Kidney (tissue), 22 donors: ENCODE data around the gene MACROD2. TPM values are rescaled to one million over a fixed set of nuclear protein-coding genes. Genes with fewer than 3 reads are reported as not detected.

Source experiments
- DNase-seq, 5 donors: peaks; one replicate each; pipeline ENCODE4 v3.0.0-alpha.2; 2013 to 2020
- FAIRE-seq: peaks from 2 replicates; lab custom pipeline; 2012; peaks lifted over from hg19 to GRCh38; lab: Jason Lieb, UNC
- H3K27ac ChIP-seq, 2 donors: one replicate each; pipeline ENCODE4 v1.7.0; 2013; ENCODE audit warnings: low read depth in 2 of 2, low read length in 2 of 2, inconsistent platforms in 1 of 2
- H3K27me3 ChIP-seq: one replicate; pipeline ENCODE4 v1.7.1; 2013; ENCODE audit warnings: low read length, inconsistent platforms; ENCODE audit not compliant: control insufficient read depth, insufficient read depth
- H3K36me3 ChIP-seq, 3 donors: one replicate each; pipeline versions ENCODE4 v1.7.0 to v1.7.1; 2013; ENCODE audit warnings: low read length in 3 of 3, control low read depth in 1 of 3, inconsistent platforms in 1 of 3; ENCODE audit not compliant: insufficient read depth in 3 of 3, control insufficient read depth in 2 of 3
- H3K4me1 ChIP-seq, 3 donors: one replicate each; pipeline versions ENCODE4 v1.7.0 to v1.7.1; 2013; ENCODE audit warnings: low read length in 3 of 3, inconsistent platforms in 1 of 3, low read depth in 1 of 3; ENCODE audit not compliant: control insufficient read depth in 2 of 3, insufficient read depth in 2 of 3
- H3K4me3 ChIP-seq, 3 donors: one replicate each; pipeline versions ENCODE4 v1.7.0 to v1.8.1; 2013; ENCODE audit warnings: low read length in 3 of 3, control low read depth in 1 of 3, inconsistent platforms in 1 of 3
- H3K9ac ChIP-seq, 3 donors: one replicate each; pipeline versions ENCODE4 v1.7.0 to v1.7.1; 2013; ENCODE audit warnings: low read length in 3 of 3, control low read depth in 1 of 3, inconsistent platforms in 1 of 3
- H3K9me3 ChIP-seq, 3 donors: one replicate each; pipeline versions ENCODE4 v1.7.0 to v1.7.1; 2013; ENCODE audit warnings: low read length in 3 of 3, control low read depth in 1 of 3, inconsistent platforms in 1 of 3; ENCODE audit not compliant: control insufficient read depth in 2 of 3, insufficient read depth in 1 of 3
- intact Hi-C: fragments of 100-400 bp; cut with DNase I; formaldehyde crosslinking; loops from one replicate; pipeline ENCODE4 v1.11.1; 2022
- long read RNA-seq, 10 donors: library from polyadenylated mRNA in 1 of 10; unstranded in 1 of 10; transcript quantifications; one replicate each; pipeline ENCODE4 v2.0.0 and lab custom pipeline, GENCODE V29; 2021 to 2026
- polyA plus RNA-seq: library from polyadenylated mRNA; stranded (reverse); fragments of 350-450 nt; fragmentation: Illumina TruSeq; extraction: RNeasy Lipid Tissue Mini Kit (QIAGEN cat#74804); gene quantifications from one replicate; pipeline ENCODE4 v1.2.3, GENCODE V29; 2014; ENCODE audit warnings: low read depth, low replicate concordance; ENCODE audit not compliant: insufficient read depth
- total RNA-seq: library from RNA; stranded (reverse); fragmentation: NEBNext Ultra II Directional; extraction: Animal tissue kit (Norgen Biotek cat#: 25700); gene quantifications from one replicate; pipeline ENCODE4 v1.2.1, GENCODE V29; 2021
- TF ChIP-seq, protein P1 (sequence below): IDR thresholded peaks from 3 replicates; pipeline ENCODE4 v1.5.1; 2012; ENCODE audit warnings: mild to moderate bottlenecking, moderate library complexity, borderline replicate concordance; ENCODE audit not compliant: insufficient read depth; ENCODE audit errors: extremely low read depth
- donor health status: control.
- donor health status: control.
- donor health status: control.
- donor health status: control.
- donor health status: control.
- donor health status: DM: yes; HTN: yes; CAD: no.
- donor health status: Normal renal cell carcinoma (clear cell type).

MACROD2 gene
- total RNA-seq (10.0 TPM), polyA plus RNA-seq (3.0 TPM)
- long read RNA-seq, donor 1 = 0 reads
- long read RNA-seq, donor 2, full-length matches to known transcripts = 2 of 2 reads
- long read RNA-seq, donor 2, partial matches to known transcripts = 0 of 2 reads
- long read RNA-seq, donor 2, other reads (novel, unspliced or antisense) = 0 of 2 reads
- long read RNA-seq, donor 3, full-length matches to known transcripts = 1 of 51 reads
- long read RNA-seq, donor 3, partial matches to known transcripts = 18 of 51 reads
- long read RNA-seq, donor 3, other reads (novel, unspliced or antisense) = 32 of 51 reads
- long read RNA-seq, donor 4, full-length matches to known transcripts = 3 of 3 reads
- long read RNA-seq, donor 4, partial matches to known transcripts = 0 of 3 reads
- long read RNA-seq, donor 4, other reads (novel, unspliced or antisense) = 0 of 3 reads
- long read RNA-seq, donor 5 = 0 reads
- long read RNA-seq, donor 6, partial matches to known transcripts = 32 of 48 reads
- long read RNA-seq, donor 6, other reads (novel, unspliced or antisense) = 15 of 48 reads
- long read RNA-seq, donor 7, partial matches to known transcripts = 1 of 4 reads
- long read RNA-seq, donor 7, other reads (novel, unspliced or antisense) = 3 of 4 reads
- long read RNA-seq, donor 8, partial matches to known transcripts = 0 of 1 reads
- long read RNA-seq, donor 8, other reads (novel, unspliced or antisense) = 0 of 1 reads
- long read RNA-seq, donor 9, full-length matches to known transcripts = 2 of 21 reads
- long read RNA-seq, donor 9, partial matches to known transcripts = 5 of 21 reads
- long read RNA-seq, donor 9, other reads (novel, unspliced or antisense) = 14 of 21 reads
- long read RNA-seq, donor 10, full-length matches to known transcripts = 1 of 29 reads
- long read RNA-seq, donor 10, partial matches to known transcripts = 8 of 29 reads
- long read RNA-seq, donor 10, other reads (novel, unspliced or antisense) = 20 of 29 reads

- H3K36me3 ChIP-seq = no peaks in the 10 kb centered on the region
- H3K4me1 ChIP-seq = peaks cover 0 to 4% (median 0%) of the 10 kb centered on the region in 3 donors
- H3K4me3 ChIP-seq = peak within 1 kb of the TSS; percentile 58 to 91 (median 75)
- peak within 1 kb of the TSS in 2 of 3 donors; percentile 40 to 80 for H3K9ac ChIP-seq
- FAIRE-seq (no peak), DNase-seq (peak; percentile 96 to 98 (median 97))
- H3K9me3 ChIP-seq = peaks cover 0 to 12% (median 4%) of the 10 kb centered on the region in 3 donors
- peak within 1 kb of the TSS; percentile 29 to 67 for H3K27ac ChIP-seq
- TF ChIP-seq, protein P1, sequence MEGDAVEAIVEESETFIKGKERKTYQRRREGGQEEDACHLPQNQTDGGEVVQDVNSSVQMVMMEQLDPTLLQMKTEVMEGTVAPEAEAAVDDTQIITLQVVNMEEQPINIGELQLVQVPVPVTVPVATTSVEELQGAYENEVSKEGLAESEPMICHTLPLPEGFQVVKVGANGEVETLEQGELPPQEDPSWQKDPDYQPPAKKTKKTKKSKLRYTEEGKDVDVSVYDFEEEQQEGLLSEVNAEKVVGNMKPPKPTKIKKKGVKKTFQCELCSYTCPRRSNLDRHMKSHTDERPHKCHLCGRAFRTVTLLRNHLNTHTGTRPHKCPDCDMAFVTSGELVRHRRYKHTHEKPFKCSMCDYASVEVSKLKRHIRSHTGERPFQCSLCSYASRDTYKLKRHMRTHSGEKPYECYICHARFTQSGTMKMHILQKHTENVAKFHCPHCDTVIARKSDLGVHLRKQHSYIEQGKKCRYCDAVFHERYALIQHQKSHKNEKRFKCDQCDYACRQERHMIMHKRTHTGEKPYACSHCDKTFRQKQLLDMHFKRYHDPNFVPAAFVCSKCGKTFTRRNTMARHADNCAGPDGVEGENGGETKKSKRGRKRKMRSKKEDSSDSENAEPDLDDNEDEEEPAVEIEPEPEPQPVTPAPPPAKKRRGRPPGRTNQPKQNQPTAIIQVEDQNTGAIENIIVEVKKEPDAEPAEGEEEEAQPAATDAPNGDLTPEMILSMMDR = no peak
- no peaks in the 10 kb centered on the region for H3K27me3 ChIP-seq
- intact Hi-C loops = no loop called here
These were observed at the start of gene MACROD2 for GRCh38 chr20:13995086-13995665. Gene MACROD2 (plus strand): TSS chr20:13995516.

DNA sequence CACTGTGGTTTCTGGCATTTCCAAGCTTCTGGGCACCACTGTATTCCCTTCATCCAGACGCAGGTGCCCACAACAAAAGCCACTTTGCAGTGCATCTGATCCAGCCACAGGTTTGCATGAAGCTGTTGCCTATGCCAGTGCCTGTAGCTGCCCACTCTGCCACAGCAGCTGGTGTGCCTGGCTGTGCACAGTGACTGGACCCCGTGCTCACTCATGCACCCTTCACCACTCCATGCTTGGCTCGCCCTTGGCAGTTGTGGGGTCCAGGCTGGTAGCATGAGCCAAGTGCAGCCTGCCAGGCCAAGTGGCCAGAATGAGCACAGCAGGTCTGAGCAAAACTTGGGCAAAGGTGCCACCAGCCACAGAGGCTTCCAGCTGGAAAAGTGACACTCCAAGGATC, 47.6 kb upstream of the MACROD2 start:
- FAIRE-seq = no peak
- H3K9me3 ChIP-seq = no peaks in the 10 kb centered on the region
- H3K27ac ChIP-seq = no peak overlapping the region
- H3K9ac ChIP-seq = no peak overlapping the region
- no peak overlapping the region for H3K4me3 ChIP-seq
- no peak for DNase-seq
- H3K36me3 ChIP-seq = no peaks in the 10 kb centered on the region
- TF ChIP-seq, protein P1 = no peak
- H3K4me1 ChIP-seq = no peaks in the 10 kb centered on the region
- intact Hi-C loops = no loop called here
- no peaks in the 10 kb centered on the region for H3K27me3 ChIP-seq

GRCh38 chr20:13953227-13953626, 42.1 kb upstream of the MACROD2 start:
- FAIRE-seq = no peak
- H3K4me3 ChIP-seq = no peak overlapping the region

More at GRCh38 chr20:13953227-13953626, 42.1 kb upstream of the MACROD2 start:
- no peak for DNase-seq
- Histone ChIP-seq H3K9me3 (no peaks in the 10 kb centered on the region), H3K9ac (no peak overlapping the region), H3K36me3 (no peaks in the 10 kb centered on the region), H3K27me3 (no peaks in the 10 kb centered on the region), H3K4me1 (no peaks in the 10 kb centered on the region), H3K27ac (no peak overlapping the region)
- TF ChIP-seq, protein P1 = no peak
- intact Hi-C loops = no loop called here
